Effector memory CD4-positive, alpha-beta T cell (primary cell): ENCODE results near the gene CISH.

Source experiments
- DNase-seq, 3 donors: peaks; one replicate each; pipeline ENCODE4 v3.0.0-alpha.2; 2020
- H3K27ac ChIP-seq: 2 replicates; pipeline ENCODE4 v1.7.0; 2013; ENCODE audit warnings: mild to moderate bottlenecking, low read length, moderate library complexity; ENCODE audit not compliant: insufficient read depth, poor library complexity, severe bottlenecking
- H3K27me3 ChIP-seq: replicated peaks from 2 replicates; pipeline ENCODE4 v1.7.0; 2013; ENCODE audit warnings: mild to moderate bottlenecking, low read length; ENCODE audit not compliant: insufficient read depth, control insufficient read depth, poor library complexity, severe bottlenecking
- H3K36me3 ChIP-seq: 2 replicates; pipeline ENCODE4 v1.7.0; 2013; ENCODE audit warnings: mild to moderate bottlenecking, low read length, moderate library complexity; ENCODE audit not compliant: control insufficient read depth, insufficient read depth
- H3K4me1 ChIP-seq: 2 replicates; pipeline ENCODE4 v1.7.0; 2013; ENCODE audit warnings: low read length, mild to moderate bottlenecking; ENCODE audit not compliant: control insufficient read depth, insufficient read depth, poor library complexity, severe bottlenecking
- H3K4me3 ChIP-seq: 2 replicates; pipeline ENCODE4 v1.7.0; 2013; ENCODE audit warnings: low read length, low read depth, mild to moderate bottlenecking; ENCODE audit not compliant: insufficient read depth, poor library complexity, severe bottlenecking
- H3K9me3 ChIP-seq: 2 replicates; pipeline ENCODE4 v1.7.0; 2013; ENCODE audit warnings: mild to moderate bottlenecking, low read length, moderate library complexity; ENCODE audit not compliant: control insufficient read depth

CISH gene

GRCh38 chr3:50608278-50608677, 3.3 kb downstream of the CISH start:
- H3K4me3 ChIP-seq, result peak overlapping the region; percentile 82
- no peaks in the 10 kb centered on the region for H3K9me3 ChIP-seq
- DNase-seq, result no peak
- peaks cover 76% of the 10 kb centered on the region for H3K4me1 ChIP-seq
- H3K36me3 ChIP-seq, result peaks cover 64% of the 10 kb centered on the region
- H3K27me3 ChIP-seq, result no peaks in the 10 kb centered on the region
- H3K27ac ChIP-seq, result peak overlapping the region; percentile 95

- Histone ChIP-seq H3K27me3 (no peaks in the 10 kb centered on the region), H3K36me3 (peaks cover 64% of the 10 kb centered on the region), H3K9me3 (no peaks in the 10 kb centered on the region), H3K4me3 (peak overlapping the region; percentile 82), H3K4me1 (peaks cover 76% of the 10 kb centered on the region), H3K27ac (peak overlapping the region; percentile 95)
- DNase-seq, result no peak
Measured at GRCh38 chr3:50607271-50608091, 4.1 kb downstream of the CISH start.

GRCh38 chr3:50606596-50606995, 5.0 kb downstream of the CISH start:
- H3K4me3 ChIP-seq, result peak overlapping the region; percentile 82
- no peaks in the 10 kb centered on the region for H3K9me3 ChIP-seq
- H3K27me3 ChIP-seq, result no peaks in the 10 kb centered on the region
- H3K4me1 ChIP-seq, result peaks cover 79% of the 10 kb centered on the region
- no peak for DNase-seq
- peaks cover 64% of the 10 kb centered on the region for H3K36me3 ChIP-seq
- H3K27ac ChIP-seq, result peak overlapping the region; percentile 95

- H3K4me3 ChIP-seq, result peak overlapping the region; percentile 82
- H3K27me3 ChIP-seq, result no peaks in the 10 kb centered on the region
- H3K36me3 ChIP-seq, result peaks cover 64% of the 10 kb centered on the region
- no peaks in the 10 kb centered on the region for H3K9me3 ChIP-seq
- DNase-seq, result no peak
- peaks cover 86% of the 10 kb centered on the region for H3K4me1 ChIP-seq
- peak overlapping the region; percentile 95 for H3K27ac ChIP-seq
Measured at GRCh38 chr3:50605901-50606326, 5.7 kb downstream of the CISH start.

- Histone ChIP-seq H3K36me3 (peaks cover 58% of the 10 kb centered on the region), H3K27me3 (no peaks in the 10 kb centered on the region), H3K27ac (peak overlapping the region; percentile 95), H3K9me3 (no peaks in the 10 kb centered on the region), H3K4me1 (peaks cover 89% of the 10 kb centered on the region), H3K4me3 (peak overlapping the region; percentile 82)
- DNase-seq, result no peak
Measured at GRCh38 chr3:50604628-50605588, 6.7 kb downstream of the CISH start.

DNA sequence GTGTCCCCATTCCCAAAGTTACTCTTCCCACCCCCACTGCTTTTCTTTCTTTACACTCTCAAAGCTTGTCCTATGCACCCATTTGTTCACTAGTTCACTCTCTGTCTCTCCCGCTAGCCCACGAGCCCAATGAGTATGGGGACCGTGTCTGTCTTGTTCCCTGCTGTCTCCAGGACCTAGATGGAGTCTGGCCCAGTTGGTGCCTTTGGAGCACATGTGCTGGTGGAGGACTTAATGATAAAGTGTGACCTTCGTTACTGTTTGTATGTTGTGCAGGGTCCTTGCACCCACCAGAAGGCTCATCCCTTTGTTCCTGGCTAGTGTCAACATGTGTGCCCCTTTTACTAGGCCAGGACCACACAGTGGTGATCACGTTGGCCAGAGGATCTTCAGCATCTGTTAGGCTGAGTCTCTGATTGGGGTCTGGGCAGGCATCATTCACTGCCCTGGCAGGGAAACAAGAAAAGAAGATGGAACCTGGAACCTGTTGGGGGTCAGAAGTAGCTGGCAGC, 7.4 kb downstream of the CISH start:
- Histone ChIP-seq H3K36me3 (peaks cover 52% of the 10 kb centered on the region), H3K27ac (peak overlapping the region; percentile 95), H3K9me3 (no peaks in the 10 kb centered on the region), H3K4me1 (peaks cover 97% of the 10 kb centered on the region), H3K27me3 (no peaks in the 10 kb centered on the region), H3K4me3 (peak overlapping the region; percentile 20)
- DNase-seq, result no peak

DNA sequence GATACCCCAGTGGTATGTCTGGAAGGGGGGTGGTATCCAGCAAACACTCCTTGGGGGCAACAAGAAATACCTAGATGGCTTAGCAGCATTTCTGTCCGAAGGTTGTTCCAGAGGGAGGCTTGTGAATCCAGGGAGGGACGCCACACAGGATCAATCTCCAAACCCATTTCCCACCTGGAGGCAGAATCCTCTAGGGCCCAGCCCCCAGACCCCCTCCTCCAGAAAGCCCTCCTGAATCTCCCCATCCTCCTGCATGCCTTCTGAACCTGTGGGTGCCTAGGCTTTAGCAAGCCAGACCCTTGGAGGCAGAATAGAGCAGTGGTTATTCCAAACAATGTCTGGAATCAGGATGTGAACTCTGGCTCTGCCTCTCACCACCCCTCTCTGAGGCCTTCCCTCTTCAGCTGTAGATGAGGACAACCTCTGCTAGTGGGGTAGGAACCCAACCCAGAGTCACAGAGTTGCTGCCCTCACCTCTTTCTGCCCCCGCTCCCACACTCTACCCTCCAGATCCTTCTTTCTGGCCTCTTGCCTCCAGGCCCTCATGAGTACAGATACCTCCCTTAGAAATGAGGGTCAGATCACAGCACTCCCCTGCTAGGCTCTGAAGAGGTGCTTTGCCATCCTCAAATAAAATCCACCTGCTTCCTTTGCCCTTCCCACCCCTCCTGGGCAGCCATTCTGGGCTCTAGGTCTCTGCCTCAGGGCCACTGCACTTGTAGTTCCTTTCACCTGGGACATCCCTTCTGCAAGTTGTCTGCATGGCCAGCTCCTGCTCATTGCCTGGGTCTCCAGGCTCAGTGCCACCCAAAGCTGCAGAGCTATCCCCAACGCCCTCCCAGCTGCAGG, 8.1 kb downstream of the CISH start:
- Histone ChIP-seq H3K27me3 (no peaks in the 10 kb centered on the region), H3K4me1 (peaks cover 94% of the 10 kb centered on the region), H3K36me3 (peaks cover 47% of the 10 kb centered on the region), H3K9me3 (no peaks in the 10 kb centered on the region), H3K4me3 (peak overlapping the region; percentile 20), H3K27ac (peak overlapping the region; percentile 95)
- DNase-seq, result no peak

DNA sequence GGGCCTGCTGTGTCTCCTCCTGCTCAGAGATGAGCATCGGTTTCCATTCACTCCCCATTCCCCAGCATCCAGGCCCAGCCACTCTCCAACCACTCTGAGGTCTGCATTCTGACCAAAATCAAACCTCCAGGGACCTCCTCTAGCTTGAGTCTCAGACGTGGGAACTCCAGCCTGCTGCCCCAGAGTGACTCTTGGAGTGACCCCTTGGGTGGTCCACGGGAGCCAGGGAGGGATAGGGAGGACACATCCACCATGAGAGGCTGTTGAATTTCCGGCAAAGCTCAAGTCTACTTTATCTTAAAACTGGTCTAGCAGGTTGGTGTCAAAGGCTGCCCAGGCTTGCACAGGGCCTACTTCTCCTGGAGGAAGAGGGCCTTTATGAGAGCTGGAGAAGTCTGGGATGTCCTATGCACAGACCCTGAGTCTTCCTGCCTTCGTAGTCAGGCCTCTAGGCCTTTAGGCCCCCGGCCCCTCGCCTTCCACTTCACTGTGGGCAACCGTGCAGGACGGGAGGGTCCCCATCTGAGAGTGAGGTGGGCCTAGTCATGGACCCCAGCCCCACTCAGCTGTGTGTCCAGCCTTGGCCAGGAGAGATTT, 8.9 kb downstream of the CISH start:
- Histone ChIP-seq H3K4me3 (peak overlapping the region; percentile 3), H3K36me3 (peaks cover 39% of the 10 kb centered on the region), H3K27ac (peak overlapping the region; percentile 95), H3K4me1 (peaks cover 87% of the 10 kb centered on the region), H3K9me3 (no peaks in the 10 kb centered on the region), H3K27me3 (no peaks in the 10 kb centered on the region)
- DNase-seq, result no peak
